Daoy (cell line): Measurements from ENCODE around the gene WWP2. TPM values are rescaled to one million over a fixed set of nuclear protein-coding genes. Genes with fewer than 3 reads are reported as not detected.

Experiments used
- DNase-seq: peaks from one replicate; pipeline ENCODE4 v3.0.0-alpha.2; 2015; ENCODE audit warnings: low read depth
- total RNA-seq: library from RNA; depleted of rRNA; stranded (reverse); fragments of >200 nt; shearing (Covaris generic); gene quantifications from 2 replicates; pipeline ENCODE4 v1.2.3, GENCODE V29; 2014

WWP2 gene
- total RNA-seq, 1 experiment from 2014 or later = 15.7 TPM

GRCh38 chr16:69926241-69926640, 164.1 kb downstream of the WWP2 start:
- no peak for DNase-seq

- peak; percentile 28 for DNase-seq
Measured at GRCh38 chr16:69927056-69927757, 165.1 kb downstream of the WWP2 start.

GRCh38 chr16:69928856-69929400, 166.8 kb downstream of the WWP2 start:
- no peak for DNase-seq

GRCh38 chr16:69929480-69929879, 167.3 kb downstream of the WWP2 start:
- DNase-seq = no peak

GRCh38 chr16:69930117-69930776, 168.1 kb downstream of the WWP2 start:
- DNase-seq = peak; percentile 62

- DNase-seq = no peak
Measured at GRCh38 chr16:69931631-69932030, 169.5 kb downstream of the WWP2 start.

- DNase-seq = no peak
Measured at GRCh38 chr16:69932228-69932627, 170.1 kb downstream of the WWP2 start.

- DNase-seq = no peak
Measured at GRCh38 chr16:69932691-69933392, 170.7 kb downstream of the WWP2 start.

- DNase-seq = no peak
Measured at GRCh38 chr16:69934044-69934443, 171.9 kb downstream of the WWP2 start.

- DNase-seq = no peak
Measured at GRCh38 chr16:69934751-69935150, 172.6 kb downstream of the WWP2 start.

GRCh38 chr16:69935278-69935711, 173.2 kb downstream of the WWP2 start:
- DNase-seq = no peak

GRCh38 chr16:69935740-69936139, 173.6 kb downstream of the WWP2 start:
- no peak for DNase-seq

- DNase-seq = no peak
Measured at GRCh38 chr16:69936252-69936651, 174.1 kb downstream of the WWP2 start.

- no peak for DNase-seq
Measured at GRCh38 chr16:69936751-69937211, 174.6 kb downstream of the WWP2 start.

- no peak for DNase-seq
Measured at GRCh38 chr16:69937465-69937951, 175.4 kb downstream of the WWP2 start.

GRCh38 chr16:69938981-69939820, 177.1 kb downstream of the WWP2 start:
- no peak for DNase-seq

GRCh38 chr16:69939821-69940585, 177.9 kb downstream of the WWP2 start:
- DNase-seq = no peak

- no peak for DNase-seq
Measured at GRCh38 chr16:69940676-69941075, 178.5 kb downstream of the WWP2 start.

- no peak for DNase-seq
Measured at GRCh38 chr16:69941251-69942098, 179.3 kb downstream of the WWP2 start.

GRCh38 chr16:69942099-69942491, 180.0 kb downstream of the WWP2 start:
- DNase-seq = no peak
